A549 (cell line): ENCODE data around the gene IL6R. TPM values are rescaled to one million over a fixed set of nuclear protein-coding genes. Genes with fewer than 3 reads are reported as not detected.

Source experiments
- ATAC-seq, 2 experiments: fragments of 200-7000 bp in 1 of 2; fragments of >200 bp in 1 of 2; cut with Nextera tagmentation in 1 of 2; cut with Tn5 transposase in 1 of 2; 3 replicates each; pipeline versions ENCODE4 v1.8.0 to v1.9.1; 2018 to 2020; ENCODE audit warnings: mild to moderate bottlenecking in 1 of 2, moderate library complexity in 1 of 2
- CTCF ChIA-PET: fragments of 300-600 bp; sonication (Branson Sonifier 250); formaldehyde crosslinking; extraction: SDS; loops from one replicate; lab custom pipeline; 2021; ENCODE audit warnings: antibody characterized with exemption, inconsistent platforms; lab: Yijun Ruan, JAX
- POLR2A ChIA-PET: fragments of 350-600 bp; formaldehyde crosslinking; extraction: SDS; loops from one replicate; lab custom pipeline; 2021; ENCODE audit warnings: antibody characterized with exemption, inconsistent platforms; lab: Yijun Ruan, JAX
- DNase-seq, 2 experiments: peaks; one replicate each; pipeline versions ENCODE4 v3.0.0 to v3.0.0-alpha.2; 2011 to 2016; ENCODE audit warnings: low read depth in 1 of 2, low spot score in 1 of 2
- FAIRE-seq: peaks from 2 replicates; lab custom pipeline; 2011; peaks lifted over from hg19 to GRCh38; lab: Jason Lieb, UNC
- H3K27ac ChIP-seq, 2 experiments: fragments of >200 bp; sonication (Bioruptor Twin); formaldehyde crosslinking; 3 replicates each; pipeline ENCODE4 v1.5.1; 2016 to 2017
- H3K4me1 ChIP-seq: fragments of >200 bp; sonication (Bioruptor Twin); formaldehyde crosslinking; 3 replicates; pipeline ENCODE4 v1.6.1; 2016
- H3K4me2 ChIP-seq: fragments of >200 bp; sonication (Bioruptor Twin); formaldehyde crosslinking; 3 replicates; pipeline ENCODE4 v1.6.1; 2016
- H3K4me3 ChIP-seq: fragments of >200 bp; sonication (Bioruptor Twin); formaldehyde crosslinking; 3 replicates; pipeline ENCODE4 v1.5.1; 2016
- H3K9me3 ChIP-seq: fragments of >200 bp; sonication (Bioruptor Twin); formaldehyde crosslinking; 3 replicates; pipeline ENCODE4 v1.6.1; 2016
- BHLHE40 ChIP-seq: IDR thresholded peaks from 2 replicates; pipeline ENCODE4 v1.6.1; 2012; ENCODE audit warnings: low read depth, low read length, inconsistent platforms
- CBX2 ChIP-seq: fragments of 200-600 bp; sonication (generic); IDR thresholded peaks from 2 replicates; pipeline ENCODE4 v1.6.1; 2016; ENCODE audit warnings: low read depth, mild to moderate bottlenecking, borderline replicate concordance
- CBX8 ChIP-seq: fragments of 200-600 bp; sonication (generic); IDR thresholded peaks from 2 replicates; pipeline ENCODE4 v1.6.1; 2016
- EP300 ChIP-seq, 2 experiments: fragments of >200 bp; sonication (Bioruptor Twin); formaldehyde crosslinking; IDR thresholded peaks; 2 replicates in 1 of 2; 3 replicates in 1 of 2; pipeline ENCODE4 v1.6.1; 2016 to 2017
- ESRRA ChIP-seq: fragments of 150-350 bp; IDR thresholded peaks from 2 replicates; pipeline ENCODE4 v1.6.1; 2014; ENCODE audit warnings: mild to moderate bottlenecking, low read length, borderline replicate concordance
- FOXS1 ChIP-seq: fragments of 250-450 bp; sonication (Bioruptor Pico); IDR thresholded peaks from 2 replicates; pipeline ENCODE4 v1.5.0; 2020; ENCODE audit warnings: mild to moderate bottlenecking, moderate library complexity
- HDAC2 ChIP-seq: fragments of 200-600 bp; sonication (generic); IDR thresholded peaks from 2 replicates; pipeline ENCODE4 v1.6.1; 2016
- HOXA7 ChIP-seq: fragments of 250-450 bp; sonication (Bioruptor Pico); IDR thresholded peaks from 2 replicates; pipeline ENCODE4 v1.5.0; 2020; ENCODE audit warnings: mild to moderate bottlenecking, moderate library complexity
- HOXB13 ChIP-seq: fragments of 250-450 bp; sonication (Bioruptor Pico); IDR thresholded peaks from 2 replicates; pipeline ENCODE4 v1.5.0; 2020; ENCODE audit warnings: low read depth, mild to moderate bottlenecking, moderate library complexity
- HOXB5 ChIP-seq: fragments of 250-450 bp; sonication (Bioruptor Pico); IDR thresholded peaks from 2 replicates; pipeline ENCODE4 v1.5.0; 2020; ENCODE audit warnings: mild to moderate bottlenecking, moderate library complexity
- JUN ChIP-seq, 2 experiments: fragments of >200 bp; sonication (Bioruptor Twin); formaldehyde crosslinking; IDR thresholded peaks; 2 replicates in 1 of 2; 3 replicates in 1 of 2; pipeline ENCODE4 v1.6.1; 2016 to 2017
- JUNB ChIP-seq: fragments of >200 bp; sonication (Bioruptor Twin); formaldehyde crosslinking; IDR thresholded peaks from 2 replicates; pipeline ENCODE4 v1.6.1; 2016
- MYC ChIP-seq: IDR thresholded peaks from 2 replicates; pipeline ENCODE4 v1.6.1; 2012; ENCODE audit warnings: mild to moderate bottlenecking, inconsistent platforms, low read length, improper control_type of control experiment, borderline replicate concordance
- POLR2A ChIP-seq: IDR thresholded peaks from 2 replicates; pipeline ENCODE4 v1.6.1; 2012; ENCODE audit warnings: mild to moderate bottlenecking, low read length
- POLR2AphosphoS2 ChIP-seq: conservative IDR thresholded peaks from 2 replicates; pipeline ENCODE4 v1.6.1; 2012; ENCODE audit warnings: low read length, improper control_type of control experiment, inconsistent platforms
- RAD21 ChIP-seq, 2 experiments: fragments of >200 bp in 1 of 2; sonication (Bioruptor Twin) in 1 of 2; formaldehyde crosslinking in 1 of 2; IDR thresholded peaks in 1 of 2; conservative IDR thresholded peaks in 1 of 2; 2 replicates in 1 of 2; 3 replicates in 1 of 2; pipeline ENCODE4 v1.6.1; 2012 to 2018; ENCODE audit warnings: inconsistent platforms in 1 of 2
- RCOR1 ChIP-seq: fragments of 150-350 bp; IDR thresholded peaks from 2 replicates; pipeline ENCODE4 v1.6.1; 2014; ENCODE audit warnings: antibody characterized with exemption, low read length, low read depth
- RFX5 ChIP-seq: fragments of 450-650 bp; IDR thresholded peaks from 2 replicates; pipeline ENCODE4 v1.7.1; 2014; ENCODE audit warnings: antibody characterized with exemption, mild to moderate bottlenecking, moderate library complexity
- RNF2 ChIP-seq: fragments of 200-600 bp; sonication (generic); IDR thresholded peaks from 2 replicates; pipeline ENCODE4 v1.6.1; 2016; ENCODE audit warnings: low read depth, mild to moderate bottlenecking, antibody characterized with exemption, moderate library complexity, borderline replicate concordance
- SMC3 ChIP-seq: fragments of >200 bp; sonication (Bioruptor Twin); formaldehyde crosslinking; IDR thresholded peaks from 3 replicates; pipeline ENCODE4 v1.6.1; 2018; ENCODE audit warnings: inconsistent platforms
- TFCP2L1 ChIP-seq: fragments of 250-450 bp; sonication (Bioruptor Pico); IDR thresholded peaks from 2 replicates; pipeline ENCODE4 v1.5.0; 2021; ENCODE audit warnings: mild to moderate bottlenecking
- ZFP36 ChIP-seq: fragments of 450-650 bp; IDR thresholded peaks from 2 replicates; pipeline ENCODE4 v1.6.1; 2014; ENCODE audit warnings: borderline replicate concordance; ENCODE audit not compliant: partially characterized antibody
- ZSCAN20 ChIP-seq: fragments of 250-450 bp; sonication (Bioruptor Pico); IDR thresholded peaks from 2 replicates; pipeline ENCODE4 v1.8.0; 2022; ENCODE audit warnings: mild to moderate bottlenecking, moderate library complexity
- WGBS: methylation state at CpG from one replicate; pipeline ENCODE4 v1.1.6; 2017; ENCODE audit errors: missing lambda C conversion rate; 5-methylcytosine and 5-hydroxymethylcytosine counted together
- polyA plus RNA-seq, 4 experiments: library from polyadenylated mRNA; depleted of rRNA in 3 of 4; stranded (reverse); fragments of >200 nt; fragmentation: RNase III in 1 of 4; extraction: RNeasy Plus Mini Kit Qiagen cat#74134 plus additional on column Dnase treatment in 1 of 4; gene quantifications; 2 replicates in 3 of 4; 3 replicates in 1 of 4; pipeline ENCODE4 v1.2.3, GENCODE V29; 2011 to 2017
- TF ChIP-seq, protein P1 (sequence below): fragments of 250-450 bp; sonication (Bioruptor Pico); IDR thresholded peaks from 2 replicates; pipeline ENCODE4 v1.5.0; 2020; ENCODE audit warnings: low read depth, mild to moderate bottlenecking, moderate library complexity
- TF ChIP-seq, protein P2 (sequence below): fragments of 150-350 bp; IDR thresholded peaks from 2 replicates; pipeline ENCODE4 v1.6.1; 2014; ENCODE audit warnings: low read depth, mild to moderate bottlenecking, low read length
- TF ChIP-seq, protein P3 (sequence below): fragments of >200 bp; sonication (Bioruptor Twin); formaldehyde crosslinking; IDR thresholded peaks from 2 replicates; pipeline ENCODE4 v1.6.1; 2016

The IL6R gene
- polyA plus RNA-seq, 2 of the 4 experiments (the other 2 are of a cell fraction) = 2.2 to 2.7 TPM

DNA sequence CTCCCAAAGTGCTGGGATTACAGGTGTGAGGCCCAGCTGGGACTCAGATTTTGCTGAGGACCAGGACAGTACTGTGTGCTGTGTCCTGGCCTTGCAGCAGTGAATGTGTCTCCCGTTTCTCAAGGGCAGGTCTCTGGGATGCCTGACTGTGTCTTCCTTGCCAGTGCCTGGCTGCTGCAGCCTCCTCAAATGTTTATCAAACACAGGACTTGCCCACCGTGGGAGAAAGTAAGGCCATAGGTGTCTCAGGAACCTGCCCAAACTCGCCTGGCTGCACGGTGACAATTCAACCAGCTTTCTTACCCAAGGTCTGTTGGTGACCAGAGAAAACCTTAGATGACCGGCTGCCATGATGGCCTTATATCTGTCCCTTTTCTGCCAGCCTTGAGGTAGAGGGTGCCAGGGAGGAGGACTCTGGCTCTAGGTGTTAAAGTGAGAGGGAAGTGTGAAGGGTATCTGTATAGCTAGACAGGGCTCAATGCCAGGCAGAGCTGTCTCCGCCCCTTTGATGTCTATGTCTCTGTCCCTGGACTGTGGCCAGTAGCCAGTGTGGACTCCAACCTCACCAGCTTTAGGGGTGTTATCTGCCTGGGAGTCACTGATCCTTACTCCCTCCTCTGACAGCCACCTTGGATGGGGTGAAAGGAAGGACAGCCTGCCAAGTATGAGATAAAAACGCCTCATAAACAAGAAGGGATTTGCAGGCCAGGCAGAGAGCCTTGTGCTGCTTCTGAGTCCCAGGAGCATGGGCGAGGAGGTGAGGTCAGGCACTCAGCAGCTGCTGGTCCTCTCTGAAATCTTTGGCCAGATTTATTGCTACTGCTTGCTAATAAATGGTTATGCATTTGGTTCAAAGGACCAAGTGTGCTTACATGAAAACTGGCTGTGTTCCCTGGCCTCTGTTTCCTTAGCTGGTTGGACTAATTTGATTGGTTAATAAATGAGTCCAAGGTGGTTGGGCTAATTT lies 22.3 kb downstream of the IL6R start:
- H3K9me3 ChIP-seq = no peaks in the 10 kb centered on the region
- no peak for FAIRE-seq
- peak overlapping the region; percentile 49 to 69; a peak in 5 of 6 replicates for H3K27ac ChIP-seq
- DNase-seq = no peak
- TF ChIP-seq RFX5 (no peak), TFCP2L1 (CRISPR knock-in tag) (no peak), RCOR1 (no peak), CBX8 (no peak), POLR2AphosphoS2 (no peak), FOXS1 (CRISPR knock-in tag) (no peak), JUNB (no peak), RNF2 (no peak), EP300 (IDR thresholded peaks at IDR 0.05) (no peak), ZFP36 (no peak), SMC3 (no peak), HDAC2 (no peak), HOXA7 (CRISPR knock-in tag) (no peak), HOXB13 (no peak), ESRRA (no peak), CBX2 (no peak)
- TF ChIP-seq, protein P1, sequence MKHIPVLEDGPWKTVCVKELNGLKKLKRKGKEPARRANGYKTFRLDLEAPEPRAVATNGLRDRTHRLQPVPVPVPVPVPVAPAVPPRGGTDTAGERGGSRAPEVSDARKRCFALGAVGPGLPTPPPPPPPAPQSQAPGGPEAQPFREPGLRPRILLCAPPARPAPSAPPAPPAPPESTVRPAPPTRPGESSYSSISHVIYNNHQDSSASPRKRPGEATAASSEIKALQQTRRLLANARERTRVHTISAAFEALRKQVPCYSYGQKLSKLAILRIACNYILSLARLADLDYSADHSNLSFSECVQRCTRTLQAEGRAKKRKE = no peak
- TF ChIP-seq, all 56 proteins: peak for 0
- WGBS = 83% methylated on average over 8 of the region's 8 CpGs
- peak overlapping the region; percentile 25 for H3K4me2 ChIP-seq
- ChIA-PET CTCF (interaction anchor here (0.8 to 2.0 kb wide), 5 partner anchors 18 to 101 kb away, joined by 3 to 8 read pairs (median 4); partner anchors contain the start of gene IL6R), POLR2A (no interaction called here)
- peaks cover 44% of the 10 kb centered on the region for H3K4me1 ChIP-seq
- no peak overlapping the region for H3K4me3 ChIP-seq
- ATAC-seq = peak in 1 of 2 experiments; percentile 24; a peak in 2 of 6 replicates

DNA sequence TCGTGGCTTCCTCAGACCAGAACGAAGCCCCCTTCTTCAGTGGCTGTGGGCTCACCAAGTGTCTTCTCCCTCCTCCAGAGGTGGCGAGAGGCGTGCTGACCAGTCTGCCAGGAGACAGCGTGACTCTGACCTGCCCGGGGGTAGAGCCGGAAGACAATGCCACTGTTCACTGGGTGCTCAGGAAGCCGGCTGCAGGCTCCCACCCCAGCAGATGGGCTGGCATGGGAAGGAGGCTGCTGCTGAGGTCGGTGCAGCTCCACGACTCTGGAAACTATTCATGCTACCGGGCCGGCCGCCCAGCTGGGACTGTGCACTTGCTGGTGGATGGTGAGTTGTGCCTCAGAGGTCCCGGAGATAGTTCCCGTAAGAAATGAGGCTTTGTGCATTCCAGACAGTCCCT lies 24.0 kb downstream of the IL6R start:
- no peak for TF ChIP-seq RAD21 (conservative IDR thresholded peaks at IDR 0.05 in 1 of 2, IDR thresholded peaks at IDR 0.05 in 1 of 2)
- no peak for TF ChIP-seq HOXA7 (CRISPR knock-in tag)
- TF ChIP-seq BHLHE40 = no peak
- no peak for TF ChIP-seq JUN (IDR thresholded peaks at IDR 0.05)
- no peak for TF ChIP-seq ZSCAN20
- no peak for TF ChIP-seq MYC
- no peak for TF ChIP-seq RCOR1
- no peak for TF ChIP-seq HOXB5 (CRISPR knock-in tag)
- no peak for TF ChIP-seq POLR2A
- TF ChIP-seq, protein P2, sequence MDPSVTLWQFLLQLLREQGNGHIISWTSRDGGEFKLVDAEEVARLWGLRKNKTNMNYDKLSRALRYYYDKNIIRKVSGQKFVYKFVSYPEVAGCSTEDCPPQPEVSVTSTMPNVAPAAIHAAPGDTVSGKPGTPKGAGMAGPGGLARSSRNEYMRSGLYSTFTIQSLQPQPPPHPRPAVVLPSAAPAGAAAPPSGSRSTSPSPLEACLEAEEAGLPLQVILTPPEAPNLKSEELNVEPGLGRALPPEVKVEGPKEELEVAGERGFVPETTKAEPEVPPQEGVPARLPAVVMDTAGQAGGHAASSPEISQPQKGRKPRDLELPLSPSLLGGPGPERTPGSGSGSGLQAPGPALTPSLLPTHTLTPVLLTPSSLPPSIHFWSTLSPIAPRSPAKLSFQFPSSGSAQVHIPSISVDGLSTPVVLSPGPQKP = no peak
- TF ChIP-seq, protein P3, sequence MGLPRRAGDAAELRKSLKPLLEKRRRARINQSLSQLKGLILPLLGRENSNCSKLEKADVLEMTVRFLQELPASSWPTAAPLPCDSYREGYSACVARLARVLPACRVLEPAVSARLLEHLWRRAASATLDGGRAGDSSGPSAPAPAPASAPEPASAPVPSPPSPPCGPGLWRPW = no peak
- TF ChIP-seq SMC3 = no peak
- H3K9me3 ChIP-seq = no peaks in the 10 kb centered on the region
- CTCF ChIA-PET = interaction anchor here (1.6 to 3.2 kb wide), 4 partner anchors 9 to 50 kb away, joined by 4 to 13 read pairs (median 8); no protein-coding TSS in a partner anchor
- H3K27ac ChIP-seq = no peak overlapping the region
- ATAC-seq (no peak), DNase-seq (no peak), FAIRE-seq (no peak)
- POLR2A ChIA-PET = no interaction called here
- H3K4me2 ChIP-seq = no peak overlapping the region
- H3K4me3 ChIP-seq = no peak overlapping the region
- WGBS = 94% methylated on average over 8 of the region's 15 CpGs
- peaks cover 36% of the 10 kb centered on the region for H3K4me1 ChIP-seq
